ENCODE results near the gene RAN. TPM values are rescaled to one million over a fixed set of nuclear protein-coding genes. Genes with fewer than 3 reads are reported as not detected.

Gene RAN
- total and polyA plus RNA-seq, 9 of the 15 experiments (the other 6 are each of a cell fraction or from before 2014, with no cell fraction given), result 1,687 to 3,820 (median 2,300) TPM

DNA sequence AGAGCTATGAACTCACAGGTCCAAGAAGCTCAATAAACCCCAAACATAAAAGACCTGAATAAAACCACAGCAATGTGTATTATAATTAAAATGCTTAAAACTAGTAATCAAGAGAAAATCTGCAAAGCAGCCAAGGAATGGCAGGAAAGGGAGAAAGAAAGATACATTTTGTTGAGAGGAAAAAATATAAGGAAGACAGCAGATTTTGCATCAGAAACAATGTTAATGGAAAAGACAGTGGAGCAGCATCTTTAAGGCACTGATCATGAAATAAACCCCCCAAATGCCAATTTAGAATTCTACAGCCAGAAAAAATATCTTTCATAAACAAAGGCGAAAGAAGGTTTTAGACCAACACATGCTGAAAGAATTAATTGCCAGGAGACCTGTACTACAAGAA is 39.3 kb downstream of the RAN start (continued):
- TF ChIP-seq CBX5 (IDR thresholded peaks at IDR 0.05; ENCODE audit: borderline replicate concordance, low read depth) (peak; percentile 62; the same call in 1 of the 2 replicates), MEIS2 (IDR thresholded peaks at IDR 0.05; ENCODE audit: partially characterized antibody) (no peak)

DNA sequence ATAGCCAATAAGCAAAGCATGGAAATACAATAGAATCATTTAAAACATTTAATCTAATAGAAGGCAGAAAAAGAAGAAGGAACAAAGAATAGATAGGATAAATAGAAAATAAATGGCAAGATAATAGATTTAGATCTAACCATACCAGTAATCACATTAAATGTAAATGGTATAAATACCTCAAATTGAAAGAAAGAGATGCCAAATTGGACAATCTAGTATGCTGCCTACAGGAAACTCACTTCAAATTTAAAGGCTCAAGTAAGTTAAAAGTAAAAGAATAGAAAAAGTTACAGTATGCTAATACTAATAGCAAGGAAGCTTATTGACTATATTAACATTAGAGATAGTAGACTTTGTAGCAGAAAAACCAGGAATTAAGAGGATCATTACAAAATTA is 40.1 kb downstream of the RAN start:
- Histone ChIP-seq H3K27ac (ENCODE audit: extremely low read depth, low read depth, low read length) (no peak overlapping the region), H3K79me2 (ENCODE audit: control insufficient read depth, insufficient read depth, low read length) (no peaks in the 10 kb centered on the region), H3K27me3 (ENCODE audit: control insufficient read depth in 2 of 2, insufficient read depth in 2 of 2, low read length in 2 of 2) (peaks cover 4 to 16% of the 10 kb centered on the region in 2 experiments; a peak in 4 of 5 replicates), H3K9me1 (ENCODE audit: control insufficient read depth, insufficient read depth, low read length) (no peaks in the 10 kb centered on the region), H3K4me1 (replicated peaks in 1 of 2; ENCODE audit: control insufficient read depth in 2 of 2, insufficient read depth in 2 of 2, low read length in 2 of 2) (0 out of 5 replicates have a peak, but pooled peaks cover 0 to 2% of the 10 kb centered on the region in 2 experiments), H3K36me3 (ENCODE audit: control insufficient read depth, insufficient read depth, low read length) (no peaks in the 10 kb centered on the region), H2AFZ (ENCODE audit: low read depth, low read length) (no peak overlapping the region), H3K4me2 (ENCODE audit: insufficient read depth, low read length) (no peak overlapping the region), H4K20me1 (replicated peaks; ENCODE audit: control insufficient read depth, insufficient read depth, low read length) (no peaks in the 10 kb centered on the region), H3K9ac (ENCODE audit: insufficient read depth in 1 of 2, low read depth in 2 of 2, low read length in 2 of 2) (no peak overlapping the region), H3K4me3 (no peak overlapping the region), H3K9me3 (replicated peaks; ENCODE audit: control insufficient read depth, insufficient read depth, low read depth, low read length) (no peaks in the 10 kb centered on the region; the same call in 1 of the 2 replicates)
- DNase-seq (ENCODE audit: extremely low read depth in 1 of 4, low spot score in 3 of 4) (no peak), FAIRE-seq (no peak), ATAC-seq (no peak)
- TF ChIP-seq IFI16 (CRISPR knock-in tag; IDR thresholded peaks at IDR 0.05) (no peak), NRF1 (conservative IDR thresholded peaks at IDR 0.05 in 1 of 2, IDR thresholded peaks at IDR 0.05 in 1 of 2) (no peak), ZNF316 (IDR thresholded peaks at IDR 0.05) (no peak), RBM25 (IDR thresholded peaks at IDR 0.05; ENCODE audit: low read depth, low read length, severe bottlenecking) (peak; percentile 15), PML (IDR thresholded peaks at IDR 0.05; ENCODE audit: low read length) (no peak), PHF20 (IDR thresholded peaks at IDR 0.05; ENCODE audit: partially characterized antibody) (no peak), ZNF507 (tag; conservative IDR thresholded peaks at IDR 0.05) (peak; percentile 96), RUNX1 (IDR thresholded peaks at IDR 0.05; ENCODE audit: low read depth) (no peak)
- no TSS peak for BruUV-seq (replicated peaks)
- in situ Hi-C loops (cut with MboI) (loop anchor here (10.0 kb wide), 1 partner anchor 213 kb away; no protein-coding TSS in a partner anchor), intact Hi-C loops (cut with micrococcal nuclease) (loop anchor here (10.0 kb wide), 2 partner anchors 147 to 913 kb away; partner anchors contain the start of gene MMP17)
- POLR2A ChIA-PET, result no interaction called here
- CTCF ChIA-PET (ENCODE audit: low intra/inter-chr PET ratio), result no interaction called here

Measured in K562 (cell line).